GM18499 (cell line): ENCODE data around the gene PKHD1.

Experiments used
- ATAC-seq: cut with Tn5 transposase; IDR thresholded peaks from one replicate; pipeline ENCODE4 v1.9.1; 2021; ENCODE audit warnings: moderate number of reproducible peaks; ENCODE audit not compliant: insufficient read depth, unreplicated experiment

PKHD1 gene

GRCh38 chr6:52109171-52109571, 21.8 kb upstream of the PKHD1 start:
- no peak for ATAC-seq

GRCh38 chr6:52108128-52108527, 20.7 kb upstream of the PKHD1 start:
- no peak for ATAC-seq

GRCh38 chr6:52106994-52107393, 19.6 kb upstream of the PKHD1 start:
- ATAC-seq: no peak

GRCh38 chr6:52104979-52105378, 17.6 kb upstream of the PKHD1 start:
- no peak for ATAC-seq

- no peak for ATAC-seq
These were observed 16.2 kb upstream of the PKHD1 start for GRCh38 chr6:52103623-52104022.

GRCh38 chr6:52102405-52102804, 15.0 kb upstream of the PKHD1 start:
- ATAC-seq: no peak

GRCh38 chr6:52098721-52099120, 11.3 kb upstream of the PKHD1 start:
- no peak for ATAC-seq

GRCh38 chr6:52089758-52090348, 2.4 kb upstream of the PKHD1 start:
- no peak for ATAC-seq

- no peak for ATAC-seq
These were observed 672 bp downstream of the PKHD1 start for GRCh38 chr6:52086741-52087140.

- no peak for ATAC-seq
These were observed 6.2 kb downstream of the PKHD1 start for GRCh38 chr6:52081237-52081636.

GRCh38 chr6:52077961-52078625, 9.3 kb downstream of the PKHD1 start:
- ATAC-seq: no peak

GRCh38 chr6:52077180-52077884, 10.1 kb downstream of the PKHD1 start:
- ATAC-seq: no peak

- no peak for ATAC-seq
These were observed 10.6 kb downstream of the PKHD1 start for GRCh38 chr6:52076791-52077179.

- no peak for ATAC-seq
These were observed 12.7 kb downstream of the PKHD1 start for GRCh38 chr6:52074716-52075115.

- no peak for ATAC-seq
These were observed 13.3 kb downstream of the PKHD1 start for GRCh38 chr6:52074155-52074554.

GRCh38 chr6:52065621-52066020, 21.8 kb downstream of the PKHD1 start:
- no peak for ATAC-seq

- ATAC-seq: peak; percentile 99
These were observed 23.6 kb downstream of the PKHD1 start for GRCh38 chr6:52063584-52064344.

GRCh38 chr6:52061481-52061880, 25.9 kb downstream of the PKHD1 start:
- ATAC-seq: no peak

- no peak for ATAC-seq
These were observed 27.6 kb downstream of the PKHD1 start for GRCh38 chr6:52059821-52060220.

GRCh38 chr6:52055451-52055850, 32.0 kb downstream of the PKHD1 start:
- no peak for ATAC-seq
